Colon (tissue), 2 donors: ENCODE measurements around the gene CSGALNACT2.
"Not testable (repeated sequence)": the region's sequence is repeated elsewhere in the genome, so short reads cannot be mapped to it uniquely, and the experiment has no call there.

Experiments used
- FAIRE-seq: peaks from 2 replicates; lab custom pipeline; 2012; peaks lifted over from hg19 to GRCh38; lab: Jason Lieb, UNC
- donor health status: control.
- donor health status: control.

CSGALNACT2 gene

GRCh38 chr10:43218206-43218950 is 80.1 kb downstream of the CSGALNACT2 start:
- FAIRE-seq = no peak

DNA sequence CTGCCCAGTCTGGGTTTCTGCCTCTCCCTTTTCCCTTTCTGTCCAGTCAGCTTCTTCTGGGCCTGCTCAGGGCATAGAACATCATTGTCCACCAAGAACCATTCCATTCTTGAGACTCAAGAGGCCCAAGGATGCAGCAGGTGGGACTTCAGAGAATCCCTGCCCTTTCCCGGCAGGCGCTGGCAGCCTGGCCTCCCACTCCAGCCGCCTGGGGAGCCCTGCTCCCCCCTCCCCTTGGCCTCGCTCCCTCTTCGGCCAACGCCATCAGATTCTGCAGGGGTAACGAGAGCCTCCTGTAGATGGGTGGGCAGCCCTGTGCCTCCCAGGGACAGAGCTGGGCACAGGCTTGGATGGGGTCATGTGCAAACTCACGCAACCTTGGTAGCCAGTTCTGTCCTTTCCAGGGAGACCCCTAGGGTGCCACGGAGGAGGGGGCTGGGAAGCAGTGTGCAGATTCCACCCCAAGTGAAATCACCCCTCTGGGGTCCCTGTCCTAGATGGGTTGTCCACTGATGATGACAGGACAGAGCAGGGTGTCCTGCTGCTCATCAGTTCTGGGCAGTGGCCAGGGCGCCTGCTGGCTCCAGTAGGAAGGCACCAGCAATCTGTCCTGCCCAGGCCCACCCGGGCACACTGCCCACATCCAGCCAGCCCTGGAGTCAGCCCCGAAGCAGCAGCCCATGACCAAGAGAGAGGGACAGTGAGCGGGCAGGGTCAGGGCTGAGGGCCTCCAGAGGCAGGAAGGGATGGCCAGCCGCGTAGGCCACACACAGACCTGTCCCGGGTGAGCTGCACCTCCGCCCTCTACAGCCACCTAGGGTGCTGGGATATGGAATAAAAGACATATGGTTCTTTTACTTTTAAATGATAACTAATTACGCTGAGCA is 80.9 kb downstream of the CSGALNACT2 start:
- no peak for FAIRE-seq

DNA sequence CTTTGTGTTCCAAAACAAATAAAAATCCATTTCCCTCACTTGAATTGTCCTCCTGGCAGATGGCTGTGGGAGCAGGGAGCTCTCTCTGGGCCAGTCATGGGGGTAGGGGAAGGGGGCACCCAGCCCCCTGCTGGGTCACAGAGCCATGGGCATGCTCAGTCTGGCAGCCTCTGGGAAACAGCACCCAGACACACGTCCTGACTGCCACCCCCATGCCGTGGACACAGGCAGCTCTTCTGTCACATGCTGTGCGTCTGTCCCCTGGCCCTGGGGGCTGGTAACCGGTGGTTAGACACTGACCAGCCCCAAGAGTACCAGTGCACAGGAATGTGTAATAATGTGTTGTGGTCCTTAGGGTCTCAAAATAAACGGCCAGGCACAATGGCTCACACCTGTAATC is 81.6 kb downstream of the CSGALNACT2 start:
- FAIRE-seq = no peak

DNA sequence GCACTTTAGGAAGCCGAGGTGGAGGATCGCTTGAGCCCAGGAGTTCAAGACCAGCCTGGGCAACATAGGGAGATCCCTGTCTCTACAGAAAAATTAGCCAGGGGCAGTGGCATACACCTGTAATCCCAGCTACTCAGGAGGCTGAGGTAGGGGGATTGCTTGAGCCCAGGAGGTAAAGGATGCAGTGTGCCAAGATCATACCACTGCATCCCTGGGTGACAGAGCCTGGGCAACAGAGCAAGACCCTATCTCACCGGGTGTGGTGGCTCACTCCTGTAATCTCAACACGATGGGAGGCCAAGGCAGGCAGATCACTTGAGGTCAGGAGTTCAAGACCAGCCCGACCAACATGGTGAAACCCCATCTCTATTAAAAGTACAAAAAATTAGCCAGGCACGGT is 82.0 kb downstream of the CSGALNACT2 start:
- FAIRE-seq = not testable (repeated sequence)

GRCh38 chr10:43220657-43221418 is 82.6 kb downstream of the CSGALNACT2 start:
- no peak for FAIRE-seq

DNA sequence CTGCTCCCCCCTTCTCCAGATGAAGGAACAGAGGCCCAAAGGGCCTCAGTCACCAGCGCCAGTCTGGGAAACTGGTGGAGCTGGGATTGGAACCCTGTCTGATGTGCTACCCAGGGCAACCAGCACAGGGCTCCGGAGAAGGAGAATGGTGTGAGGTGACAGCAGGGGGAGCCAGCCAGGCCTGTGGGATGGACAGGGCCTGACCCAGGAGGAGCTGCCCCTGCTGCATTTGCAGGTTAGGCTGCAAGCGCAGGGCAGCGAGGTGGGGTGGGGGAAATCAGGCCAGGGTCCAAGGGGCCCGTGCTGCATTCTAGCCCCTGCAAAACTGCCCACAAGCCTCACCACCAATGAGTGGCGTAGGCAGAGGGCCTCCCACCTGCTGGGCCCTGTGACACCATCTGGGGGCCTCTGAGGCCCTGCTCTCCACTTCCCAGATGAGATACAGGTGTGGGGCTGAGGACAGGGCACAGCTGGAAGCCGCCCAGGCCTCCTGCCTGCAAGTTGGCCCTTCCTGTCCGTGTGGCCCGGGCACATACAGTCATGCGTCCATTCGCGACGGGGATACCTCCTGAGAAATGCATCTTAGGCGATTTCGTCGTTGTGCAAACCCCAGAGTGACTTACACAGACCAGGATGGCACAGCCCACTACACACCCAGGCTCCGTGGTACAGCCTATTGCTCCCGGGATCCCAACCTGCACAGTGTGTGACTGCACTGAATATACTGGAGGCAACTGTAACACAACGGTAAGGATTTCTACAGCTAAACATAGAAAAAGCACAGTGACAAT is 83.4 kb downstream of the CSGALNACT2 start:
- FAIRE-seq = no peak

GRCh38 chr10:43222210-43222720 is 84.0 kb downstream of the CSGALNACT2 start:
- no peak for FAIRE-seq

DNA sequence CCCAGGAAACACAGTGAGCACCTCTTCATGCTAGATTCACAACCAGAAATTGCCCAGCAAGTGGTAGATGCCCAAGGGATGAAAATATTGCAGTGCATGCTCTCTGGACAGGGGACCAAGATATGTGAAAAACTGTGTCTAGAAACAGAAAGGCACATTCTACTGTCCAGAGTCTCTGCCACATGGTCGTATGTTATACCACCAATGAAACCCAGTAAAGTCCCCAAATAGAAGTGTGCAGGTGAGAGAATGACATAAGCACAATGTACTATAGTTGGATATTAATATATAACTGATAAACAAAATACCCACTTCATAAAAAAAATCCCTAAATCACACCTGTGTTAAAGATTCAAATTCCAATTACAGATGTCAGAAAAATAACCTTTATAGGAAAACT is 84.8 kb downstream of the CSGALNACT2 start:
- no peak for FAIRE-seq

DNA sequence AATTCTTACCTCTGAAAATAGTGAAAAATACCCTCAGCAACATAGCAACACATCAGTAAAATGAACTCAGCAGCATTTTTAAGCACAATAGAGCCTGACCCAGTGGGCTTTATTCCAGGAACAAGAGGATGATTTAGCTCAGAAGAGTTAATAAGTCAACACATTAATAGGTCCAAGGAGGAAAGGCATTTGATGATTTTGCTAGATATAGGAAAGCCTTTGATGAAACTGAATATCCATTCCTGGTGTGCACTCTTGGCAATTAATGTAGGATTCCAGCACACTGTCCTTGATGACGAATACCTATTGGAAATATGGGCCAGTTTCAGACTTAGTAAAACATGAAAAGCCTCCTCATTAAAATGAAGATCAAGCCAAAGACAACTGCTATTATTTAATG is 86.1 kb downstream of the CSGALNACT2 start:
- no peak for FAIRE-seq

- no peak for FAIRE-seq
Observed at GRCh38 chr10:43225004-43225786, 87.0 kb downstream of the CSGALNACT2 start.

DNA sequence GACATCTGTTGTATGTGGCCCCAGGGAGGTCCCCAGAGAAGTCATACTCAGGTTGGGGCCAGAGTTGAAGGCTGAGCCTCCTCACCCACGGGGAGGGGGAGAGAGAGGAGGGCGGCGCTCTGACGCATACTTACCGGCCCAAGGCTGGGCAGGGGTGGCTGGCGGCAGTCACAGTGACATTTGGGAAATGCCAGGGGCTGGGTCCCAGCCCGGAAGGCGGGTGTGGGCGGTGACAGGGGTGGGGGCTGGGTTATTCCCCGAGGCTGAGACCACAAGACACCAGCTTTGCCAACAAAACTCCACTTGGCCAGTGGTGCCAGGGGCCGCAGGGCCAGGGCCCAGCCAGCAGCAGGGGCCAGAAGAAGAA is 87.5 kb downstream of the CSGALNACT2 start:
- FAIRE-seq = no peak

- FAIRE-seq = no peak
Observed at GRCh38 chr10:43226441-43226840, 88.2 kb downstream of the CSGALNACT2 start.

GRCh38 chr10:43226851-43227845 is 88.9 kb downstream of the CSGALNACT2 start:
- no peak for FAIRE-seq

GRCh38 chr10:43227911-43228782 is 89.9 kb downstream of the CSGALNACT2 start:
- FAIRE-seq = no peak

DNA sequence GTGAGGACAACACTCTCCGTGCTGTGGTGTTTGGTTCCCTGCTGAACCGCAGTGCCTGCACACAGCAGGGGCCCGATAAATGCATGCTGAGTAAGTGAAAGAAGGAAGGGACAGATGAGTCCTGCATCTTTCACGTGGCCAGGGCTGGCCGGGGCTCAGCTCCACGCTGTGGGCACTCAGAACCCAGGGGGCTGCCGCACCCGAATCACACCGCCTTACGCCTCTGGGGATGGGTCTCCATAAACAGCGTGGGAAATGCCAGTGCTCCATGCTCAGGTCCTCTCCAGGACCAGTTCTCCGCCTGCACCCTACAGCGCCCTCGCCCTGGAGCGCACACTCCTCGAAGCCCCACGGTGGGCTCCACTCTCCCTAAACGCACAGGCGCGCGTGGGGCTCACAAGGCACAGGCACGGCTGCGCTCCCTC is 90.5 kb downstream of the CSGALNACT2 start:
- no peak for FAIRE-seq

GRCh38 chr10:43229208-43230061 is 91.2 kb downstream of the CSGALNACT2 start:
- FAIRE-seq = no peak

DNA sequence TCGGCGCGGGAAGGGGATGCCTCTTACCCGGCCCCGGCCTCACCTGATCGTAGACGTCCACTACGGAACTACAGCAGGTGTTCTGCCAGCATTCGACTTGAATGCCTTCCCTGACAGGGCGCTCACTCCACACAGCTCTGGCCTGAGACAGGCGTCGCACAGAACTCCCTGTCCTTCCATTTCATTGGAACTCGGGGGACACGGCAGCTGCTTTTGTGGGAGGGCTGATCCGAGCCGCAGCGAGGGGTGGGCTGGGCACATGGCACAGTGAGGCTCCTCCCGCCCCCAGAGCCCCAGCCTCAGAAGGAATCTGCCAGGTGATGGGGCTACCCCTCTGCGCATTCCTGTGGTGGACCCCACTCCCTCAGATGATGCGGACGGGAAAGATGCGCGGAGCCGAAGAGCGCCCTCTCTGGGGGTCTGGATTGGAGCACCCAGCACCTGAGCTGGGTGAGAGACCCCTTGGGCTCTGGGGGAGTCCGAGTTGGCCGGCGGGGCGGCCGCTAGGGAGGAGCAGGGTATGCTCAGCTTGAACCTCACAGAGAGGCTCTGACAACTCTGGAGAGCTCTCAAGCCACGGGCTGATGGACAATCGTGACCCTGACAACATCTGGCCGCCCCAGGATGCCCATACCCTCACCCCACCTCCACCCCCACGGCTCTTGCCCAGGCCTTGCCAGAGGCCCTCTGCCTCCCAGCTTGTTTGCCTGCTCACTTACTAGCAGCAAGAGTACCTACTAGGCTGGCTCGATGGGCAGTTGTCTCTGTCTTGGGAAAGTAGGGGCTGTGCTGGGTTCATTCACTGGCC is 92.1 kb downstream of the CSGALNACT2 start:
- FAIRE-seq = no peak
